Natural killer cell (primary cell): ENCODE data around the gene KIF5C. TPM values are rescaled to one million over a fixed set of nuclear protein-coding genes. Genes with fewer than 3 reads are reported as not detected.

Source experiments
- ATAC-seq, 3 donors: fragments of 150-1000 bp in 2 of 3; fragments of 200-7000 bp in 1 of 3; cut with Tn5 transposase; 1 replicate in 1 of 3; 2 replicates in 2 of 3; pipeline ENCODE4 v1.10.0; 2021; ENCODE audit warnings: mild to moderate bottlenecking in 2 of 3, moderate library complexity in 2 of 3
- DNase-seq, 2 donors: peaks; one replicate each; pipeline versions ENCODE4 v3.0.0 to v3.0.0-alpha.2; 2013 to 2021; ENCODE audit warnings: mixed read lengths in 1 of 2
- H3K27ac ChIP-seq: one replicate; pipeline ENCODE4 v1.5.1; 2013; ENCODE audit warnings: mild to moderate bottlenecking, low read length
- H3K27me3 ChIP-seq: one replicate; pipeline ENCODE4 v1.6.1; 2013; ENCODE audit warnings: low read length; ENCODE audit not compliant: control insufficient read depth, insufficient read depth
- H3K36me3 ChIP-seq: one replicate; pipeline ENCODE4 v1.6.1; 2013; ENCODE audit warnings: low read length; ENCODE audit not compliant: control insufficient read depth, insufficient read depth
- H3K4me1 ChIP-seq: one replicate; pipeline ENCODE4 v1.6.1; 2013; ENCODE audit warnings: low read length; ENCODE audit not compliant: control insufficient read depth, insufficient read depth
- H3K4me3 ChIP-seq: one replicate; pipeline ENCODE4 v1.5.1; 2013; ENCODE audit warnings: low read length
- H3K9me3 ChIP-seq: one replicate; pipeline ENCODE4 v1.6.1; 2013; ENCODE audit warnings: low read length; ENCODE audit not compliant: control insufficient read depth, insufficient read depth
- H3K27ac Mint-ChIP-seq, 2 donors: one replicate each; pipeline ENCODE4 v1.8.0; 2022; ENCODE audit warnings: mild to moderate bottlenecking in 2 of 2, mixed read lengths in 2 of 2, moderate library complexity in 1 of 2
- H3K27me3 Mint-ChIP-seq, 2 donors: one replicate each; pipeline ENCODE4 v1.8.0; 2022; ENCODE audit warnings: low read depth in 2 of 2, mixed read lengths in 2 of 2
- H3K36me3 Mint-ChIP-seq: one replicate; pipeline ENCODE4 v1.8.0; 2022; ENCODE audit warnings: mixed read lengths
- H3K4me1 Mint-ChIP-seq, 2 donors: one replicate each; pipeline ENCODE4 v1.8.0; 2022; ENCODE audit warnings: mixed read lengths in 2 of 2
- H3K4me3 Mint-ChIP-seq: one replicate; pipeline ENCODE4 v1.8.0; 2022; ENCODE audit warnings: mild to moderate bottlenecking, moderate library complexity, mixed read lengths
- H3K9me3 Mint-ChIP-seq, 2 donors: one replicate each; pipeline ENCODE4 v1.8.0; 2022; ENCODE audit warnings: mixed read lengths in 2 of 2
- CTCF ChIP-seq: fragments of 200-600 bp; IDR thresholded peaks from one replicate; pipeline ENCODE4 v1.8.0; 2022; ENCODE audit warnings: antibody characterized with exemption
- WGBS: methylation state at CpG from one replicate; pipeline ENCODE4 v1.1.7; 2013; ENCODE audit warnings: missing lambda C conversion rate; ENCODE audit not compliant: insufficient coverage; 5-methylcytosine and 5-hydroxymethylcytosine counted together
- intact Hi-C: fragments of 100-400 bp; cut with micrococcal nuclease; formaldehyde crosslinking; loops from one replicate; pipeline ENCODE4 v1.14.2; 2022
- total RNA-seq, 4 donors: library from RNA; stranded (reverse); fragments of 120-200 nt in 1 of 4; gene quantifications; one replicate each; pipeline versions ENCODE4 v1.2.3 to v1.2.4, GENCODE V29; 2013 to 2022

Gene KIF5C
- total RNA-seq, 3 donors from 2014 or later (not counting 1 experiment from before 2014, with no cell fraction given) = 0.42 to 2.7 (median 1.8) TPM

- whole genome bisulfite sequencing = 46% methylated on average over 5 of the region's 5 CpGs
- TF ChIP-seq CTCF = no peak
- intact Hi-C loops = no loop called here
- Mint-ChIP-seq H3K36me3 (no peaks in the 10 kb centered on the region), H3K4me1 (peaks cover 0 to 5% of the 10 kb centered on the region in 2 donors), H3K27me3 (peaks cover 3 to 14% of the 10 kb centered on the region in 2 donors), H3K27ac (no peak overlapping the region), H3K4me3 (no peak overlapping the region), H3K9me3 (no peaks in the 10 kb centered on the region)
- no peaks in the 10 kb centered on the region for H3K36me3 ChIP-seq
- no peaks in the 10 kb centered on the region for H3K9me3 ChIP-seq
- DNase-seq (no peak), ATAC-seq (no peak)
- H3K27ac ChIP-seq = no peak overlapping the region
- no peak overlapping the region for H3K4me3 ChIP-seq
- H3K4me1 ChIP-seq = no peaks in the 10 kb centered on the region
- no peaks in the 10 kb centered on the region for H3K27me3 ChIP-seq
Observed at GRCh38 chr2:148952621-148953020, 77.6 kb downstream of the KIF5C start.

GRCh38 chr2:148953426-148953825 lies 78.4 kb downstream of the KIF5C start:
- Histone ChIP-seq H3K27ac (no peak overlapping the region), H3K36me3 (no peaks in the 10 kb centered on the region), H3K27me3 (no peaks in the 10 kb centered on the region), H3K4me1 (no peaks in the 10 kb centered on the region), H3K9me3 (no peaks in the 10 kb centered on the region), H3K4me3 (no peak overlapping the region)
- Mint-ChIP-seq H3K4me3 (no peak overlapping the region), H3K27ac (no peak overlapping the region), H3K27me3 (peaks cover 3 to 13% of the 10 kb centered on the region in 2 donors), H3K4me1 (peaks cover 0 to 5% of the 10 kb centered on the region in 2 donors), H3K36me3 (no peaks in the 10 kb centered on the region), H3K9me3 (no peaks in the 10 kb centered on the region)
- 88% methylated on average over 5 of the region's 6 CpGs for WGBS
- ATAC-seq (no peak), DNase-seq (no peak)
- no peak for TF ChIP-seq CTCF
- intact Hi-C loops = no loop called here

GRCh38 chr2:148954536-148954935 lies 79.5 kb downstream of the KIF5C start:
- Histone ChIP-seq H3K9me3 (no peaks in the 10 kb centered on the region), H3K36me3 (no peaks in the 10 kb centered on the region), H3K4me1 (no peaks in the 10 kb centered on the region), H3K4me3 (no peak overlapping the region), H3K27me3 (no peaks in the 10 kb centered on the region), H3K27ac (no peak overlapping the region)
- TF ChIP-seq CTCF = no peak
- H3K9me3 Mint-ChIP-seq = no peaks in the 10 kb centered on the region
- no peak for ATAC-seq
- intact Hi-C loops = no loop called here
- no peak for DNase-seq
- no peaks in the 10 kb centered on the region for H3K36me3 Mint-ChIP-seq
- 72% methylated on average over 2 of the region's 3 CpGs for WGBS
- peaks cover 3 to 5% of the 10 kb centered on the region in 2 donors for H3K27me3 Mint-ChIP-seq
- H3K4me3 Mint-ChIP-seq = no peak overlapping the region
- peaks cover 0 to 5% of the 10 kb centered on the region in 2 donors for H3K4me1 Mint-ChIP-seq
- H3K27ac Mint-ChIP-seq = no peak overlapping the region

- no peaks in the 10 kb centered on the region for H3K27me3 ChIP-seq
- ATAC-seq = no peak
- no peaks in the 10 kb centered on the region for H3K36me3 ChIP-seq
- no peak overlapping the region for H3K27ac Mint-ChIP-seq
- H3K4me3 Mint-ChIP-seq = no peak overlapping the region
- no peak overlapping the region for H3K27ac ChIP-seq
- no peak for DNase-seq
- no peak overlapping the region for H3K4me3 ChIP-seq
- 70% methylated on average over 5 of the region's 5 CpGs for WGBS
- intact Hi-C loops = no loop called here
- TF ChIP-seq CTCF = no peak
- peaks cover 0 to 3% of the 10 kb centered on the region in 2 donors for H3K27me3 Mint-ChIP-seq
- H3K4me1 Mint-ChIP-seq = peaks cover 0 to 5% of the 10 kb centered on the region in 2 donors
- no peaks in the 10 kb centered on the region for H3K9me3 Mint-ChIP-seq
- H3K9me3 ChIP-seq = no peaks in the 10 kb centered on the region
- H3K4me1 ChIP-seq = no peaks in the 10 kb centered on the region
- H3K36me3 Mint-ChIP-seq = no peaks in the 10 kb centered on the region
Observed at GRCh38 chr2:148955798-148956197, 80.8 kb downstream of the KIF5C start.
